HG03060 (cell line): ENCODE data around the gene CDCA5.

Source experiments
- ATAC-seq: cut with Tn5 transposase; IDR thresholded peaks from one replicate; pipeline ENCODE4 v1.9.1; 2021; ENCODE audit warnings: low read depth, moderate number of reproducible peaks; ENCODE audit not compliant: unreplicated experiment

CDCA5 gene

DNA sequence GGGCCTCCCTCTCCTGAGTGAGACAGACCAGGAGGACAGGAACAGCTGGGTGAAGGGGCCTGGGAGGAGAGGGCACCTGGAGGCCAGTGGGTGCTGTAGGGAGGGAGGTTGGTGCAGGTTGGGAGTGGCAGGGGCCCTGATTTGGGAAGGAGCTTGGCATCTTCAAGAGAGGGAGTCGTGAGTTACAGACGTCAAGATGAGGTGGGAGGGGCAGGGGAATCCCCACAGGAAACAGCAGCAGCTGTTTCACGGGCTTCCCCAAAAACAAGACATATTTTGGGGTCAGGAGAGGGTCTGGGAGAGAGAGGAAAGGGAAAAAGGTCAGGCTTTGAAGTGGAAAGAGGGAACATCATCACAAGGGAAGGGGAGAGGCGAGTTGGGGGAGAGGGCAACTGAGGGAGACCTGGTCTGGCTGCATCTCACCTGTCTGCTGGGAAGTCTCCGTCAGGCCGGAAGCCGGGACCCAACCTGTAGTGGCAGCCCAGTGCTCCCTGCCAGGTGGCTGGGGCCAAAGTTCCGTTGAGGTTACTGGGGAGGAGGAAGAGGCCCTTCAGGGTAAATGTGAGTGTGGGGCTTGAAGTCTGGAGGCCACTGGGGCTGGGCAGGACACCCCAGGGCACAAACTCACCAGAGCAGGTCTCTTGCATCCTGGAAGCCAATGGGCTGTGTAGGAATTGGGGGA is 29.9 kb downstream of the CDCA5 start:
- no peak for ATAC-seq

DNA sequence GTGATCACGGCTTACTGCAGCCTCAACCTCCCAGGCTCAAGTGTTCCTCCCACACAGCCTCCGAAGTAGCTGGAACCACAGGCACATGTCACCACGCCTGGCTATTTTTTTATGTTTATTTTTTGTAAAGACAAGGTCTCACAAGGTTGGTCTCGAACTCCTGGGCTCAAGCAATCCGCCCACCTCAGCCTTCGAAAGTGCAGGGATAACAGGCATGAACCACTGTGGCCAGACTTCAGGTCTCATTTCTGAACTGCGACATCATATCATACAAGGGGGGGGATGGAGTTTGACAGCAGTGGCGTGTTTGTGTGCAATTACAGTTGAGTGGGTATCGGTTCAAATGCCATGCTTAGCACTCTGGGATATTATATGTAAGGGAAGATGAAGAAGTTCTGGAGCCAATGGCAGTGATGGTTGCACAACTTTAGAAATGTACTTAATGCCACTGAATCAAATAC is 32.4 kb downstream of the CDCA5 start:
- no peak for ATAC-seq

DNA sequence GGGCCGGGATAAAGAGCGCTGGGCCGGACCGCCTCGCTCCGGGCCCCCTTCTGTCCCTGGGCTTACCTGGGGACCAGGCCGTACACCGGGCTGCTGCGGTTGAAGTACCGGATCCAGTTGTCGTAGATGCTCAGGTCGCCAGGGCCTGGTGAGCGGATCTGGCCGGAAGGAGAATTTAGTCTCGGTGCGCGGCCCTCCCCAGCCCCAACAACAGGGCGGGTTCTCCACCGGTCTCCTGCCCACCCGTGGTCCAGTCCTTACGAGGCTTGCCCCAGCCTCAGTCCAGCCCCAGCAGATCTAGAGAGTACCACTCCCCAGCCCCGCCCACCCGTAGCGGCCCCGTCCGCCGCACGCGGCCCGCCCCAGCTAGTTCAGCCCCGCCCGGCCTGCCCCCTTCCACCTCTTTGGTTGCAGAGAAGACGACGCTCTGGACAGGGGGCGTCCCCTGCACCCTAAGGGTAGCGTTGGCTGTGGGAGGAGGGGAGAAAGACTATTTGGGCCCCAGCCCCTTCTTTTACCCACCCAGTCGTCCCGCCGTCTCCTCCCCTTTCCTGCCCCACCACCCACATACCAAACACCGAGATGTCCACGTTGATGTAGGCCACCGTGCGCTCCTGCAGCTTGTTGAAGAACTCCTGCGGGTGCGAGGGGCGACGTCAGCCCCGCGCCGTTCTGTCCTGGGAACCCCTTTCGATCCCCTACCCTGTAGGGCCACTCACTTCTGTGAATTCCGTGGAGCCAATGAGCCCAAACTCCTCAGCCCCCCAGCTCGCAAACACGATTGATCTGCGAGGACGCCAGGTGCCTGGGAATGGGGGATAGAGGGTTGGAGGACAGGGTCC is 36.0 kb downstream of the CDCA5 start:
- ATAC-seq: no peak

DNA sequence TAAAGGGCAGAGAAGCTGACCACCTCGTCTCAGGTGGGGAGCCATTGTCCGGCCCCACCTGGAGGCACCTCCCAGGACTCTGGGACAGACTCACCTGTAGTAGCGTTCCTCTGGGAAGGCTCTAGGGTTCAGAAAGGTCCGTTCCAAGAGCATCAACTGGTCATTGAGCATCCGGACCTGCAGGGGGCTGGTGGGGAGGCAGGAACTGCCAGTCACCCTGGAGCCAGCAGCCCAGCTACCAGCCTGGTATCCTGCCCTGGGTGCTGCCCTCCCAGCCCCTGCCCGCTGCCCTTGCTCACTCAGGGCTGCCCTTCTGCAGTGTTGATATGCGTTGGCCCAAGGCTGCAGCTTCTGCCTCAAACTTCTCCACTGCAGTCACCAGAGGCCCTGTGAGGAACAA is 38.1 kb downstream of the CDCA5 start:
- ATAC-seq: no peak

DNA sequence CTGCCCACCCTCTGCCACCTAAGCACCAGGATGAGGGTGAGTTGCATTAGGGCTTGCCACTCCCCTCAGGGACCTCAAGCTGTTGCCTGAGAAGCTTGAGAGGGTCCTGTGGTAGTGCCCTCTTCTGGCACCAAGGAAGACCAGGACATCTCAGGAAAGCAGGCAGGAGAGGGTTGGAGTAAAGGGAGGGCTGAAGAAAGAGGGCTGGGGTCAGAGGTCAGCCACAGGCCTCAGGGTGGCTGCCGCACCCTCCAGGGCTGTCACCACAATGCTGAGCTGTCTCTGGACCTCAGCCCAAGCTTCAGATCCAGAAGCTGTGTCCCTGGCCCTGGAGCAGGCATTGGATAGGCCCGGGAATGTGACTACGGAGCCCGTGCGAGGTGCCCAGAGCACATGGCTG is 38.8 kb downstream of the CDCA5 start:
- no peak for ATAC-seq

DNA sequence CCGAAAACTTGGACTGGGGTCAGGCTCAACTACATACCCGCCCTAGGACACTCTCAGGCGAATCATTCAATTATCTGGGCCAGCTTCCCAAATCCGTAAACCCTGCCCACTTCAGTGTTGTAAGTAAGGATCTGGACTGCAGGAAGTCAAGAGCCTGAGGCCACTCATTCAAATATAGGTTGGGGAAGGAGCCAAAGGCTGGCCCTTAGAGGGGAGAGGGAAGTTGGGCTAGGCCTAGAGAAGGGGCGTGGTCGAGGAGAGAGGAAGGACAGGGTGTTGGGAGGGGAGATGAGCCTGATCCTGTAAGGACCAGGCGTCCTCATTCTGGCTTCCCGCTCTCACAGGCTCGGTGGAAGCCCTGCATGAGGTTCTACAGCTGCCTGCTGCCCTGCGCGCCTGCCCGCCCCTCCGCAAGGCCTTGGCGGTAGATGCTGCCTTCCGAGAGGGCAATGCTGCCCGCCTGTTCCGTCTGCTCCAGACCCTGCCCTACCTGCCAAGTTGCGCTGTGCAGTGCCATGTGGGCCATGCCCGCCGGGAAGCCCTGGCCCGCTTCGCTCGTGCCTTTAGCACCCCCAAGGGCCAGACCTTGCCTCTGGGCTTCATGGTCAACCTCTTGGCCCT is 39.8 kb downstream of the CDCA5 start:
- no peak for ATAC-seq

DNA sequence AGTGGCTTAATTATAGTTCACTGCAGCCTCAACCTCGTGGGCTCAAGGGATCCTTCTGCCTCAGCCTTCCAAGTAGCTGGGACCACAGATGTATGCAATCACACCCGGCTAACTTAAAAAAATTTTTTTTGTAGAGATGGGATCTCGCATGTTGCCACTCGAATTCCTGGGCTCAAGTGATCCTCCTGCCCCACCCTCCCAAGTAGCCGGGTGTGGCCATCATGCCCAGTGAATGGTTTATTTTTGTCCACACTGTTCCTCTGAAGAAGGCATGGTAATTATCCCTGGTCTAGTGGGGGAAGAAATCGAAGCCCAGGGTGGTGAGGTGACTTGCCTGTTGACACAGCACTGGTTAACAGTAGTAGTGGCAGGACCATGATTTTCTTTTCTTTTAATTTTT is 40.9 kb downstream of the CDCA5 start:
- no peak for ATAC-seq

DNA sequence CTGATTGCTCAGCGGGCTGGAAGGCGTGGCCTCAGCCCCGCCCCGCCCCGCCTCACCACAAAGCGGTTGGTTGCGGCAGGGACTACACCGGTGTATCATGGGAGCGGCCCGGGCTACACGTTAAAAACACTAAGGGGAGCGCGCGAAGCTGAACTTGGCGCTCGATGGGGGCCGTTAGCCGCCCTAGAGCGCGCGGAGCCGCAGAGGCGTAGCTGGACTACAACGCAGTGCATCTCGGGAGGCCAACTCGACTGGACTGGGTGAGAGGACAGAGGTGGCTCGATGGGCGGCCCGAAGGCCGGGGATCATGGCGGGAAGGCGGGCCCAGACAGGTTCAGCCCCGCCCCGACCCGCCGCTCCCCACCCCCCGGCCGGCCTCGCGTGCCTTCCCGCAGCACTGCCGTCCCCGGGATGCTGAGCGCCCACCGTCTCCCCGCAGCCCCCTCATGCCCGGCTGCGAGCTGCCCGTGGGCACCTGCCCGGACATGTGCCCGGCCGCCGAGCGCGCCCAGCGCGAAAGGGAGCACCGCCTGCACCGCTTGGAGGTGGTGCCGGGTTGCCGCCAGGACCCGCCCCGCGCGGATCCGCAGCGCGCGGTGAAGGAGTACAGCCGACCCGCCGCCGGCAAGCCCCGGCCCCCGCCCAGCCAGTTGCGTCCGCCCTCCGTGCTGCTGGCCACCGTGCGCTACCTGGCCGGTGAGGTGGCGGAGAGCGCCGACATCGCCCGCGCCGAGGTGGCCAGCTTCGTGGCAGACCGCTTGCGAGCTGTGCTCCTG is 42.8 kb downstream of the CDCA5 start, which contains the start of gene SAC3D1:
TSS of gene SAC3D1 (plus strand) at position 364 of the 776 bp plus-strand sequence. CDS start at position 447, 83 bp downstream.
- ATAC-seq: peak; percentile 62

DNA sequence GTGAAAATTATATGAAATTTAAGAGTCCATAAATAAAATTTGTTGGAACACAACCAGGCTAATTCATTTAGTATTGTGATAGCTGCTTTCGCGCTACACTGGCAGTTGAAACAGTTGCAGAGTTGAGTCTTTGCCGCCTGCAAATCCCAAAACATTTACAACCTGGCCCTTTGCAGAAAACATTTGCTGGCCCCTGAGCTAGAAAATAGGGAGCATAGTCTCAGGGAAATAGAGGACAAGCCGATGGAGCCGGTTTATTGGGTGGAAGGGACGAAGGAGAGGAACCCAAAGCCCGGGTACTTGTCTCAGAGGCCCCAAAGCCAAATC is 43.4 kb downstream of the CDCA5 start:
- ATAC-seq: no peak

DNA sequence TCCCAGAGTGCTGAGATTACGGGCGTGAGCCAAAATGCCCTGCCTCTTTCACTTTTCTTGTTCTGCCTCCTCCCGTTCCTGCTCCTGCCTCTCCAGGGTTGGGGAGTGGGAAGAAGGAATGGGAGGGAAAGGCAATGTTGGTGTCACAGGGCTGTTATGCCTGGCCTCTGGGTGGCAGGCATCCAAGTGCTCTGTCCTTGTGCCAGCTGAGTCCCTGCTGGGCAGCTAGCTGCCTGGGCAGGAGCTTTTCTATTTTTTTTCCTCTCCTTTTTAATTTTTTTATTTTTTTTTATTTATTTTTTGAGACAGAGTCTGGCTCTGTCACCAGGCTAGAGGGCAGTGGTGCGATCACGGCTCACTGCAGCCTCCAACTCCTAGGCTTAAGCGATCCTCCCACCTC is 46.9 kb downstream of the CDCA5 start:
- no peak for ATAC-seq

DNA sequence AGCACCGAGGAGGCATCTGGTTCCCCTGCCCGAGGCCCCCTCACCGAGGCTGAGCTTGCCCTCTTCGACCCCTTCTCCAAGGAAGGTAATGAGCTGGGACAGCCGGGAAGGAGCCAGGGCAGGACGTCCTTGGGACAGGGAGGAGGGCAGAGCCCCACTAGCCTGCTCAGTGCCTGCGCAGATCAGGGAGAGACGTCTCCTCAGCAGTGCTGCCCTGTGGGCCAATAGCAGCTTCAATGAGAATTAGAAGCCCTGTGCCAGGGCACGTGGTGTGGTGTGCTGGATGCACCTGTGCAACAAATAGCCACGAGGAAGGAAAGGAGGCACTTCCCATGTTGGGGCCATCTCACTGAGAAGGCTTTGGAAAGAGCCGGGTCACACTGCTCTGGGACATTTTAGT is 48.3 kb downstream of the CDCA5 start:
- no peak for ATAC-seq

DNA sequence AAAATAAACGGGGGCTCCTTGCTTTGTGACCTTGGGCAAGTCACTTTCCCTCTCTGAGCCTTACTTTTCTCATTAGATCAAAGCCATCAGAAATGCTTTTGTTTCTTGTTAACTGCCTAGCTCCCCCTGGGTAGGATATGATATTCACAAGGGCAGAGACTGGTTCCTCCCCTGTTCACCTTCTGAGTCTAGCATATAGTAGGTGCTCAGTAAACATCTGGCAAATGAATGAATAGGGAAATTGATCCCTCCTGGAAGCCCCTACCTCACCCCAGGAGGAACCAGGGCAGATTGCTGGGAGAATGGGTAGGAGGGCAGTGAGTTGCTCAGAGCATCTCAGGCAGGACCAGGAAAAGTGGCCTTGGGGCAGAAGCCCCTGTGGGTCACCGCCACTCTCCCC is 49.4 kb downstream of the CDCA5 start:
- ATAC-seq: no peak

DNA sequence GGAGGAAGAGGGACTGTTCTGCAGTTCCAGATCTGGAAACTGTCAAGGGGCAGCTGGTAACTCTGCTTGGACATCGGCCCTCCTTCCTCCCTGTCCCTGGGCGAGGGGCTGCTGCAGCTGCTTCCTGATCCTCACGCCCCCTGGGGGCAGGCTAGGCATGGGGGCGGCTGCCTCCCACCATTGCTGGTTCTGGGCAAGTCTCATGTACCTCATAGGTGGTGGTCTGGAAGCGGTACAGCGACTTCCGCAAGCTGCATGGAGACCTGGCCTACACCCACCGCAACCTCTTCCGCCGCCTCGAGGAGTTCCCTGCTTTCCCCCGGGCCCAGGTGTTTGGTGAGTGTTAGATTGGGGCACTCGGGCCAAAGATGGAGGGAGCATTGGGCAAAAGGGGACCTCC is 51.6 kb downstream of the CDCA5 start:
- ATAC-seq: no peak
